NCI-H510A treated with DMSO at 0.1 percent for 48 hours (cell line): ENCODE data around the gene HRK.

Experiments
- DNase-seq: peaks from one replicate; lab custom pipeline; 2025; lab: John Stamatoyannopoulos, UW

Gene HRK

GRCh38 chr12:116898669-116899068 lies 17.4 kb upstream of the HRK start:
- no peak for DNase-seq

GRCh38 chr12:116897476-116897875 lies 16.2 kb upstream of the HRK start:
- no peak for DNase-seq

- no peak for DNase-seq
Observed at GRCh38 chr12:116896411-116896924, 15.2 kb upstream of the HRK start.

GRCh38 chr12:116894913-116895312 lies 13.7 kb upstream of the HRK start:
- DNase-seq: no peak

- DNase-seq: no peak
Observed at GRCh38 chr12:116892349-116893140, 11.3 kb upstream of the HRK start.

- no peak for DNase-seq
Observed at GRCh38 chr12:116891019-116891418, 9.8 kb upstream of the HRK start.

- DNase-seq: no peak
Observed at GRCh38 chr12:116890330-116890729, 9.1 kb upstream of the HRK start.

GRCh38 chr12:116887897-116888296 lies 6.7 kb upstream of the HRK start:
- no peak for DNase-seq

- DNase-seq: no peak
Observed at GRCh38 chr12:116887244-116887643, 6.0 kb upstream of the HRK start.

GRCh38 chr12:116885491-116885890 lies 4.2 kb upstream of the HRK start:
- DNase-seq: no peak

- DNase-seq: no peak
Observed at GRCh38 chr12:116884871-116885270, 3.6 kb upstream of the HRK start.

GRCh38 chr12:116882742-116883141 lies 1.5 kb upstream of the HRK start:
- peak; percentile 18 for DNase-seq

- no peak for DNase-seq
Observed at GRCh38 chr12:116881877-116882507, 751 bp upstream of the HRK start.

- DNase-seq: peak; percentile 83
Observed at GRCh38 chr12:116880817-116881324, 370 bp downstream of the HRK start.

GRCh38 chr12:116880213-116880816 lies 926 bp downstream of the HRK start:
- DNase-seq: no peak

GRCh38 chr12:116879509-116880212 lies 1.6 kb downstream of the HRK start:
- no peak for DNase-seq

GRCh38 chr12:116878567-116879508 lies 2.4 kb downstream of the HRK start:
- DNase-seq: peak; percentile 32

GRCh38 chr12:116876151-116876869 lies 4.9 kb downstream of the HRK start:
- DNase-seq: no peak

- DNase-seq: no peak
Observed at GRCh38 chr12:116874324-116874995, 6.8 kb downstream of the HRK start.

GRCh38 chr12:116870306-116870705 lies 10.9 kb downstream of the HRK start:
- no peak for DNase-seq
